Astrocyte (in vitro differentiated cells and primary cell): ENCODE measurements around the gene INTS6. TPM values are rescaled to one million over a fixed set of nuclear protein-coding genes. Genes with fewer than 3 reads are reported as not detected.
A peak's percentile ranks its signal among the peaks of the same experiment; 100 is the strongest.

Source experiments
- DNase-seq: peaks from one replicate; pipeline ENCODE4 v3.0.0-alpha.2; 2010; ENCODE audit warnings: low read depth
- FAIRE-seq: peaks from 2 replicates; lab custom pipeline; 2011; peaks lifted over from hg19 to GRCh38; lab: Jason Lieb, UNC
- H2AFZ ChIP-seq: 2 replicates; pipeline ENCODE4 v1.6.0; 2012; ENCODE audit warnings: low read depth, low read length, inconsistent platforms
- H3K27ac ChIP-seq: 2 replicates; pipeline ENCODE4 v1.5.1; 2011; ENCODE audit warnings: low read depth, low read length, inconsistent platforms
- H3K27me3 ChIP-seq: 2 replicates; pipeline ENCODE4 v1.6.0; 2011; ENCODE audit warnings: low read length, inconsistent platforms; ENCODE audit not compliant: insufficient read depth
- H3K36me3 ChIP-seq: 2 replicates; pipeline ENCODE4 v1.5.1; 2011; ENCODE audit warnings: low read length, inconsistent platforms; ENCODE audit not compliant: insufficient read depth
- H3K4me1 ChIP-seq: 2 replicates; pipeline ENCODE4 v1.5.1; 2011; ENCODE audit warnings: low read length, inconsistent platforms; ENCODE audit not compliant: insufficient read depth
- H3K4me2 ChIP-seq: 2 replicates; pipeline ENCODE4 v1.6.0; 2012; ENCODE audit warnings: low read length, inconsistent platforms
- H3K4me3 ChIP-seq: 2 replicates; pipeline ENCODE4 v1.5.1; 2011; ENCODE audit warnings: low read depth, mild to moderate bottlenecking, low read length, inconsistent platforms; ENCODE audit not compliant: insufficient read depth
- H3K79me2 ChIP-seq: 2 replicates; pipeline ENCODE4 v1.6.0; 2012; ENCODE audit warnings: mild to moderate bottlenecking, low read length, inconsistent platforms; ENCODE audit not compliant: insufficient read depth
- H3K9ac ChIP-seq: 2 replicates; pipeline ENCODE4 v1.6.0; 2012; ENCODE audit warnings: mild to moderate bottlenecking, low read length, inconsistent platforms
- H3K9me3 ChIP-seq: 2 replicates; pipeline ENCODE4 v1.5.1; 2012; ENCODE audit warnings: low read depth, mild to moderate bottlenecking, low read length, inconsistent platforms; ENCODE audit not compliant: insufficient read depth
- H4K20me1 ChIP-seq: 2 replicates; pipeline ENCODE4 v1.6.0; 2012; ENCODE audit warnings: low read length, inconsistent platforms; ENCODE audit not compliant: insufficient read depth
- H3K27ac Mint-ChIP-seq: one replicate; pipeline ENCODE4 v1.8.0; 2021; ENCODE audit warnings: mild to moderate bottlenecking, mixed read lengths; ENCODE audit not compliant: unreplicated experiment
- H3K27me3 Mint-ChIP-seq: one replicate; pipeline ENCODE4 v1.8.0; 2021; ENCODE audit warnings: low read depth, mixed read lengths; ENCODE audit not compliant: unreplicated experiment
- H3K36me3 Mint-ChIP-seq: one replicate; pipeline ENCODE4 v1.8.0; 2021; ENCODE audit warnings: low read depth, mixed read lengths; ENCODE audit not compliant: unreplicated experiment
- H3K4me1 Mint-ChIP-seq: one replicate; pipeline ENCODE4 v1.8.0; 2021; ENCODE audit warnings: low read depth, mixed read lengths; ENCODE audit not compliant: unreplicated experiment
- H3K4me3 Mint-ChIP-seq: one replicate; pipeline ENCODE4 v1.8.0; 2021; ENCODE audit warnings: mild to moderate bottlenecking, moderate library complexity, mixed read lengths; ENCODE audit not compliant: unreplicated experiment
- H3K9me3 Mint-ChIP-seq: one replicate; pipeline ENCODE4 v1.8.0; 2021; ENCODE audit warnings: mild to moderate bottlenecking, mixed read lengths; ENCODE audit not compliant: unreplicated experiment
- CTCF ChIP-seq: IDR thresholded peaks from 2 replicates; pipeline ENCODE4 v1.5.1; 2011; ENCODE audit warnings: low read depth, mild to moderate bottlenecking, inconsistent platforms, low read length, moderate library complexity; ENCODE audit not compliant: insufficient read depth
- EZH2 ChIP-seq: IDR thresholded peaks from 2 replicates; pipeline ENCODE4 v1.6.1; 2012; ENCODE audit warnings: mild to moderate bottlenecking, low read length, inconsistent platforms; ENCODE audit not compliant: insufficient read depth
- total RNA-seq: library from RNA; stranded (reverse); gene quantifications from 2 replicates; pipeline ENCODE4 v1.2.1, GENCODE V29; 2021

INTS6 gene
- total RNA-seq, 1 donor from 2014 or later, result 47.6 TPM

DNA sequence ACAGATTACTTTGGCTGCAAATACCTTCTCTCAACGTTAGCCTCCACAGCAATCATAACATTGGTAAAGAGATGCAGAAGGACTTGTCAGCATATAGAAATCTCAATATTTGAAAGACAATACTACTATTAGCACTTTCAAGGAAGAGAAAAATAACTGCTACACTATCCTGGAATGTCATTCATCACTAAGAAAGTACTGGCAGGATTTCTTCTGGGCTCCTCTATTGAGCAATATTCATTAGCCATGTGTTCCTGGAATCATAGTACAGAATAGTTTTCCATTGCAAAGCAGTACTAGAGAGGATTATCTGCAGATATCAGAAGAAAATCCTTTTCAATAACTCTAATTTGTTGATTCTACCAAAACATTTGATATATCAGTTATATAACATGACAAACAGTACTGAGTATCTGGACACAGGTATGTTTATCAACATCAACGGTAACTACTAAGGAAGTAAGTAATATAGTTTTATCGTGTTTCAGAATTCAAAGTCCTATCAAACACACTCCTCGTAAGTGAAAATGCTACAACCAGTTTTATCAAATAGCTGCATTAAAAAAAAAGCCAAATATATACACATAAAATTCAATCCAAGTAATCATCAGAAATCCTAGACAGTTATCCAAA lies 27.3 kb downstream of the INTS6 start:
- peaks cover 42% of the 10 kb centered on the region for H3K4me1 Mint-ChIP-seq
- Histone ChIP-seq H3K4me3 (no peak overlapping the region), H3K4me2 (no peak overlapping the region)

DNA sequence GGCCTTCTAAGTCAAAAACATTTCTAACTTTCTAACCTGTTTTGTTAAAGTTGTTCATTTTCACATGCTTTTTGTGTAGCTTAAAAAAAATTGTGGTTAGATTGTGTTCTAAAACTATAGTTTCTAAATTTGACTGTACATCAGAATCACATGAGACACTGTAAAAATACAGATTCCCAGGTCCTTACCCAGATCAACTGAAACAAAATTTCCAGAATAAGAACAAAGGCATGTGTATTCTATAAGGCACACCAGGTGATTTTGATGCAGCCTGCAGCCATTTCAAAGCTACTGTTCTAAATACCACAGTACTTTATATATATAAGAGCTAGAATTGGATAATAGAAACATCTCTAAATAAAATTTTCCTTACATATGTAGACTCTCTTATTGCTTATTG lies 29.1 kb downstream of the INTS6 start:
- Histone ChIP-seq H3K36me3 (peaks cover 11% of the 10 kb centered on the region), H3K27ac (no peak overlapping the region), H3K4me1 (peaks cover 3% of the 10 kb centered on the region), H3K4me3 (no peak overlapping the region), H4K20me1 (peaks cover 78% of the 10 kb centered on the region), H3K9ac (no peak overlapping the region), H3K79me2 (peaks cover 96% of the 10 kb centered on the region), H3K4me2 (no peak overlapping the region), H3K9me3 (no peaks in the 10 kb centered on the region), H3K27me3 (no peaks in the 10 kb centered on the region), H2AFZ (no peak overlapping the region)
- peaks cover 5% of the 10 kb centered on the region for H3K36me3 Mint-ChIP-seq
- H3K9me3 Mint-ChIP-seq, result no peaks in the 10 kb centered on the region
- H3K27ac Mint-ChIP-seq, result no peak overlapping the region
- H3K27me3 Mint-ChIP-seq, result no peaks in the 10 kb centered on the region
- H3K4me1 Mint-ChIP-seq, result peaks cover 42% of the 10 kb centered on the region
- no peak overlapping the region for H3K4me3 Mint-ChIP-seq
- DNase-seq (no peak), FAIRE-seq (no peak)
- TF ChIP-seq EZH2 (no peak), CTCF (no peak)

More for the DNA sequence above, 27.3 kb downstream of the INTS6 start:
- FAIRE-seq (peak; percentile 26), DNase-seq (peak; percentile 47)
- Histone ChIP-seq H3K27ac (no peak overlapping the region), H3K27me3 (no peaks in the 10 kb centered on the region), H4K20me1 (peaks cover 72% of the 10 kb centered on the region), H3K9ac (no peak overlapping the region), H3K4me1 (peaks cover 3% of the 10 kb centered on the region), H3K36me3 (peaks cover 11% of the 10 kb centered on the region), H2AFZ (no peak overlapping the region), H3K9me3 (no peaks in the 10 kb centered on the region), H3K79me2 (peaks cover 85% of the 10 kb centered on the region)
- H3K9me3 Mint-ChIP-seq, result no peaks in the 10 kb centered on the region
- no peak overlapping the region for H3K4me3 Mint-ChIP-seq
- TF ChIP-seq CTCF (no peak), EZH2 (no peak)
- no peaks in the 10 kb centered on the region for H3K27me3 Mint-ChIP-seq
- H3K36me3 Mint-ChIP-seq, result peaks cover 5% of the 10 kb centered on the region
- no peak overlapping the region for H3K27ac Mint-ChIP-seq

- Histone ChIP-seq H3K9me3 (no peaks in the 10 kb centered on the region), H3K79me2 (peaks cover 98% of the 10 kb centered on the region), H3K27ac (no peak overlapping the region), H3K36me3 (peaks cover 12% of the 10 kb centered on the region), H4K20me1 (peaks cover 83% of the 10 kb centered on the region), H3K27me3 (no peaks in the 10 kb centered on the region), H3K4me1 (peaks cover 3% of the 10 kb centered on the region), H3K9ac (no peak overlapping the region), H3K4me3 (no peak overlapping the region), H3K4me2 (no peak overlapping the region), H2AFZ (no peak overlapping the region)
- peaks cover 42% of the 10 kb centered on the region for H3K4me1 Mint-ChIP-seq
- no peak overlapping the region for H3K27ac Mint-ChIP-seq
- H3K4me3 Mint-ChIP-seq, result no peak overlapping the region
- H3K9me3 Mint-ChIP-seq, result no peaks in the 10 kb centered on the region
- TF ChIP-seq CTCF (no peak), EZH2 (no peak)
- FAIRE-seq (no peak), DNase-seq (no peak)
- H3K27me3 Mint-ChIP-seq, result no peaks in the 10 kb centered on the region
- H3K36me3 Mint-ChIP-seq, result peaks cover 3% of the 10 kb centered on the region
Observed at GRCh38 chr13:51422484-51422883, 30.4 kb downstream of the INTS6 start.
